Measurements from ENCODE around the gene KCNK4.
"Not testable (repeated sequence)": the region's sequence is repeated elsewhere in the genome, so short reads cannot be mapped to it uniquely, and the experiment has no call there.

The KCNK4 gene

DNA sequence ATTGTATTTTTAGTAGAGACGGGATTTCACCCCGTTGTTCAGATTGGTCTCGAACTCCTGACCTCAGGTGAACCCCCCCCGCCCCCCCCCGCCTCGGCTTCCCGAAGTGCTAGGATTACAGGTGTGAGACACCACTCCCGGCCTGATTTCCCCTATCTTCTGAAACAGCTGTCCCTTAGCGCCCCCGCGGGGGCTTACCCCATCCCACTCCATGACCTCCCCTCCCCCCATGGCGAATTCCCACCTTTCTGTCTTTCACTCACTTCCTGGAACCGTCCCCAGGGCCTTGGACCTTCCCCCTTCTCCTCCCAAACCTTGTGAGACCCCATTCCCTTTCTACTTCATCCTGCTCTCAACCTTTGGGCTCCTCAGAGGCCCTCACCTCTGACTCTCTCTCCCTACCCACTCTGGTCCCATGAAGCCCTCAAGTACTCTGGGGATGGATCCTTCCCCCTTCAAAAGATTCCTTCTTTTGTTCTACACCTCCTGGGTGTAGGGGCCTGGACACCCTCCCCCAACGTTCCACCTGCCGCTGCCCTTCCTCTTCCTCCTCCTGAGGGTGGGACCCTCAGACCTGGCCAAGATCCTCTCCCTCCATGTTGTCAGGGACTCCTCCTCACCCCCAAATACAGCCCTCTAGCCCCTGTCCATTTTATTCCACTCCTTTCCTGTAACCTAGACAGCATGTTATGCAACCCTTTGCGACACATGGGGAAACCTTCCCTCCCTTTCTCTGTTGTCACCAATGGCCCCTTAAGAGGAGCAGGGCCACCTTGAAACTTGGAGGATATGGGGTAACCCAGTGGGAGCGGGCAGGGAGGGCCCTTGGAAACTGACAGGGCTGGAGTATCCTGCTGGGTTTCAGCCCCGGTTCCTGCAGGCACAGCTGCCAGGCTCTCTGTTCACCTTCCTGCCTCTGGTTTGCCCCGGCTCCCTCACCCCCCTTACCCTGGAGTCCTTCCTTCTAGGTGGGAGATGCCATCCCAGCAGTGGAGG, 28.0 kb downstream of the KCNK4 start:
- POLR2A ChIA-PET, result no interaction called here
- no peak for DNase-seq (ENCODE audit: low read depth, low spot score)
- TF ChIP-seq, protein P1, sequence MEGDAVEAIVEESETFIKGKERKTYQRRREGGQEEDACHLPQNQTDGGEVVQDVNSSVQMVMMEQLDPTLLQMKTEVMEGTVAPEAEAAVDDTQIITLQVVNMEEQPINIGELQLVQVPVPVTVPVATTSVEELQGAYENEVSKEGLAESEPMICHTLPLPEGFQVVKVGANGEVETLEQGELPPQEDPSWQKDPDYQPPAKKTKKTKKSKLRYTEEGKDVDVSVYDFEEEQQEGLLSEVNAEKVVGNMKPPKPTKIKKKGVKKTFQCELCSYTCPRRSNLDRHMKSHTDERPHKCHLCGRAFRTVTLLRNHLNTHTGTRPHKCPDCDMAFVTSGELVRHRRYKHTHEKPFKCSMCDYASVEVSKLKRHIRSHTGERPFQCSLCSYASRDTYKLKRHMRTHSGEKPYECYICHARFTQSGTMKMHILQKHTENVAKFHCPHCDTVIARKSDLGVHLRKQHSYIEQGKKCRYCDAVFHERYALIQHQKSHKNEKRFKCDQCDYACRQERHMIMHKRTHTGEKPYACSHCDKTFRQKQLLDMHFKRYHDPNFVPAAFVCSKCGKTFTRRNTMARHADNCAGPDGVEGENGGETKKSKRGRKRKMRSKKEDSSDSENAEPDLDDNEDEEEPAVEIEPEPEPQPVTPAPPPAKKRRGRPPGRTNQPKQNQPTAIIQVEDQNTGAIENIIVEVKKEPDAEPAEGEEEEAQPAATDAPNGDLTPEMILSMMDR (IDR thresholded peaks at IDR 0.05; ENCODE audit: insufficient read depth, low read length, missing control alignments), result no peak
- CTCF ChIA-PET, result interaction anchor here (1.3 to 10.4 kb wide), 6 partner anchors 13 to 318 kb away, joined by 3 to 111 read pairs (median 5); partner anchors contain the start of genes CATSPERZ and ESRRA
- peak overlapping the region; percentile 96 for H3K4me3 ChIP-seq (ENCODE audit: low read depth, low read length)

DNA sequence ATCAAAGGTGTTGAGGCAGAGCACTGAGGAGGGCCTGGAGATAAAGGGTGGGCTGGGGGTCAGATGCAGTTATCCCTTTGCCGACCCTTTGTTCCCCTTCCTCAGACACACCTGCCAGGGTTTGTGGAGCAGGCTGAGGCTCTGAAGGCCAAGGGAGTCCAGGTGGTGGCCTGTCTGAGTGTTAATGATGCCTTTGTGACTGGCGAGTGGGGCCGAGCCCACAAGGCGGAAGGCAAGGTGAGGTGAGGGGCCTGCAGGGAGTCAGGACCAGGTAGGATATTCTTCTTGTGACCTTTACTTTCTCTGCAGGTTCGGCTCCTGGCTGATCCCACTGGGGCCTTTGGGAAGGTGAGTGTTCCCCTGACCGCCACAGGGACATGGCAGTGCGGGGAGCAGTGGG, 29.5 kb downstream of the KCNK4 start:
- H3K4me3 ChIP-seq (ENCODE audit: low read depth, low read length), result no peak overlapping the region
- DNase-seq (ENCODE audit: low read depth, low spot score), result no peak
- ChIA-PET CTCF (interaction anchor here (1.1 to 10.4 kb wide), 3 partner anchors 11 to 35 kb away, joined by 4 to 111 read pairs (median 4); partner anchors contain the start of genes CATSPERZ and ESRRA), POLR2A (no interaction called here)
- TF ChIP-seq, protein P1 (IDR thresholded peaks at IDR 0.05; ENCODE audit: insufficient read depth, low read length, missing control alignments), result no peak

DNA sequence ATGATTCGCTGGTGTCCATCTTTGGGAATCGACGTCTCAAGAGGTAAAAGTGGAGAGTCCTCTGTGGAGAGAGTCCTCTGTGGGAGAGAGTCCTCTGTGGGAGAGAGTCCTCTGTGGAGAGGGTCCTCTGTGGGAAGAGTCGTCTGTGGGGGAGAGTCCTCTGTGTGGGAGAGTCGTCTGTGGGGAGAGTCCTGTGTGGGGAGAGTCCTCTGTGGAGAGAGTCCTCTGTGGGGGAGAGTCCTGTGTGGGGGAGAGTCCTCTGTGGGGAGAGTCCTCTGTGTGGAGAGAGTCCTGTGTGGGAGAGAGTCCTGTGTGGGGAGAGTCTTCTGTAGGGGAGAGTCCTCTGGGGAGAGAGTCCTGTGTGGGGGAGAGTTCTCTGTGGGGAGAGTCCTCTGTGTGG, 29.9 kb downstream of the KCNK4 start:
- ChIA-PET CTCF (interaction anchor here (1.3 to 5.2 kb wide), 3 partner anchors 12 to 35 kb away, joined by 3 to 27 read pairs (median 25); no protein-coding TSS in a partner anchor), POLR2A (no interaction called here)
- H3K4me3 ChIP-seq (ENCODE audit: low read depth, low read length), result no peak overlapping the region
- DNase-seq (ENCODE audit: low read depth, low spot score), result no peak
- TF ChIP-seq, protein P1 (IDR thresholded peaks at IDR 0.05; ENCODE audit: insufficient read depth, low read length, missing control alignments), result no peak

DNA sequence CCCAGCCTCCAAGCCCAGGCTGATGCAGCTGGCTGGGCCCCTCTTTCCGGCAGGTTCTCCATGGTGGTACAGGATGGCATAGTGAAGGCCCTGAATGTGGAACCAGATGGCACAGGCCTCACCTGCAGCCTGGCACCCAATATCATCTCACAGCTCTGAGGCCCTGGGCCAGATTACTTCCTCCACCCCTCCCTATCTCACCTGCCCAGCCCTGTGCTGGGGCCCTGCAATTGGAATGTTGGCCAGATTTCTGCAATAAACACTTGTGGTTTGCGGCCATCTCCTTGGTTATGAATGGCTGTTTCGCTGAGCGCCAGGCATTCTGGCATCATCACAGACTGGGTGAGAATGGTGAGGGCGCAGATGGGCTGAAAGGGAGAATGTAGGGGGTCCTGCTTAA, 30.4 kb downstream of the KCNK4 start:
- TF ChIP-seq, protein P1 (IDR thresholded peaks at IDR 0.05; ENCODE audit: insufficient read depth, low read length, missing control alignments), result no peak
- ChIA-PET CTCF (interaction anchor here (1.3 to 5.2 kb wide), 3 partner anchors 12 to 34 kb away, joined by 3 to 27 read pairs (median 25); no protein-coding TSS in a partner anchor), POLR2A (interaction anchor here (0.6 kb wide), 1 partner anchor 107 kb away, joined by 3 read pairs; no protein-coding TSS in a partner anchor)
- no peak overlapping the region for H3K4me3 ChIP-seq (ENCODE audit: low read depth, low read length)
- DNase-seq (ENCODE audit: low read depth, low spot score), result no peak

DNA sequence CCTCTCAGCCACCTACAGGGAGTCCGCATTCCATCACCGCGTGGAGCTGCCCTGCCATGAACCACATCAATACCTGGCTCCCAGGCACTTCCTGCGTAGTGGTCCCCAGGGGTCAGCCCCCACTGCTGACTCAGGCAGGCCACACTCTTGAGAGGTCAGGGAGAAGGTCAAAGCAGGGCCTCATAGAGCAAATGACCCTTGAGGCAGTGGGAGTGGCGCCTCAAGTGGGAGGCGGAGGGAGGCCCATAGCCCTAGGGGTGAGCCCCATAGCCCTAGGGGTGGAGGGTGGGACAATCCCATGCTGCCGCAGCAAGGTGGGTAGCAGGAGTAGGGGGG, 31.8 kb downstream of the KCNK4 start:
- no peak overlapping the region for H3K4me3 ChIP-seq (ENCODE audit: low read depth, low read length)
- TF ChIP-seq, protein P1 (IDR thresholded peaks at IDR 0.05; ENCODE audit: insufficient read depth, low read length, missing control alignments), result no peak
- no peak for DNase-seq (ENCODE audit: low read depth, low spot score)
- ChIA-PET CTCF (interaction anchor here (1.3 to 5.2 kb wide), 4 partner anchors 10 to 72 kb away, joined by 3 to 27 read pairs (median 14); no protein-coding TSS in a partner anchor), POLR2A (interaction anchor here (0.6 kb wide), 2 partner anchors 13 to 87 kb away, joined by 3 to 4 read pairs; no protein-coding TSS in a partner anchor)

DNA sequence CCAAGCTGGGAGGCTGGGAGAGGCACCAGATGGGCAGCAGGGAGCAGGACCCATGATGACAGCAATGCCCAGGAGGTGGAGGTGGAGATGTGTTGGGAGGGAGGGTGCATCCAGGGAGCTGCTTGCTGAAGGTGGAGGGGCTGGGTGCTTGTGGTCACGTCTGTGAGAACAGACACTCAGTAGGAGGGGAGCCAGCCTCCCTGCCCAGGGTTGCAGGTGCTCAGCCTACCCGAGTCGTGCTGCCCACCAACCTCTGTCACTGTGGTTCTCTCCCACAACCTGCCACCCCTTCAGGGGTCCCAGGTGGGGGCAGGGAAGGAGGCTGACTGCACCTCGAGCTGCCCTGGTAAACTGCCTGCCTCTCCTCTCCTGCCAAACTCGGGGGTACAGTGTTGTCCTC, 32.3 kb downstream of the KCNK4 start:
- DNase-seq (ENCODE audit: low read depth, low spot score), result no peak
- POLR2A ChIA-PET, result interaction anchor here (0.6 kb wide), 2 partner anchors 14 to 87 kb away, joined by 3 to 4 read pairs; no protein-coding TSS in a partner anchor
- CTCF ChIA-PET, result interaction anchor here (1.3 to 5.2 kb wide), 5 partner anchors 10 to 73 kb away, joined by 3 to 27 read pairs (median 6); no protein-coding TSS in a partner anchor

DNA sequence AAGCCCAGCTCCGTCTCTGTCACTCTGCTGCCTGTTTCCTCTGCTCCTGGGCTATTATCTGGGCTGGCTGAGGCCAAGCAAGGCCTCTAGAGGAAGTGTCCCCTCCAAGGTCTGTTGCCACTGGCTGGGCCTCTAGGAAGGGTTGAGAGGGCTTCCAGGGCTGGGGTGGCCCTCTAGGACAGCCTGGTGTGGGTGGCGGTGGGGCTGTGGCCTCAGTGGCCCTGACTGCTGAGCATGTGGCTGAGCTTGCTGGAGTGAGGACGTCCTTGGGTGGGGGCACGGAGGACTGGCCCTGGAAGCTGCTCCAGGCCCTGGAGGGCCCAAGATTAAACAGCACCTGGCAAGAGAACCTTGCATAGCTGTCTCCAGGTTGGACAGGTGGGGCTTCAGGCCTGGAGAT, 32.9 kb downstream of the KCNK4 start:
- H3K4me3 ChIP-seq (ENCODE audit: low read depth, low read length); POLR2A ChIA-PET; DNase-seq (ENCODE audit: low read depth, low spot score): not testable (repeated sequence)
- CTCF ChIA-PET, result interaction anchor here (0.9 to 5.2 kb wide), 7 partner anchors 9 to 327 kb away, joined by 3 to 27 read pairs (median 4); no protein-coding TSS in a partner anchor

More for the DNA sequence above, 32.3 kb downstream of the KCNK4 start:
- TF ChIP-seq, protein P1 (IDR thresholded peaks at IDR 0.05; ENCODE audit: insufficient read depth, low read length, missing control alignments), result no peak
- no peak overlapping the region for H3K4me3 ChIP-seq (ENCODE audit: low read depth, low read length)
